ENCODE results near the gene LEKR1.
"Not testable (repeated sequence)": the region's sequence is repeated elsewhere in the genome, so short reads cannot be mapped to it uniquely, and the experiment has no call there.

Gene LEKR1

DNA sequence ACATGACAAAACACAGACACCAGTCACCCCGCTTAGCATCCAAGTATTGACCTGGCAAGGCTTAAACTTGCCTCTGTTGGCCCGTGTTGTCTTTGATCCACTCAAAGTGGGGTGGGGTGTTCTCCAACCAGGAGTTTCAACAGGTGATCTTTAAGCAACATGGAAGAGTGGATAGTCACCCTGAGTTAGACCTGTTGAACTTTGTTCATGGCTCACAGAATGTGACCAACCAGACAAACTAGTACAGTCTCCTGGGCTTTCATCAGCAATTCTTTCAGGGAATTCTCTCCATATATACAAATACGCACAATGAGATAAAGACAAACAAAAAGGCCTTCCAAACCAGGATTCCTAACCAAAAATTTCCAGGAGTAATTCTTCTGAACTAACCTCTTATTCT, 11.9 kb downstream of the LEKR1 start:
- DNase-seq: no peak

- DNase-seq: no peak
These were observed 14.9 kb downstream of the LEKR1 start for GRCh38 chr3:156840826-156841689.

DNA sequence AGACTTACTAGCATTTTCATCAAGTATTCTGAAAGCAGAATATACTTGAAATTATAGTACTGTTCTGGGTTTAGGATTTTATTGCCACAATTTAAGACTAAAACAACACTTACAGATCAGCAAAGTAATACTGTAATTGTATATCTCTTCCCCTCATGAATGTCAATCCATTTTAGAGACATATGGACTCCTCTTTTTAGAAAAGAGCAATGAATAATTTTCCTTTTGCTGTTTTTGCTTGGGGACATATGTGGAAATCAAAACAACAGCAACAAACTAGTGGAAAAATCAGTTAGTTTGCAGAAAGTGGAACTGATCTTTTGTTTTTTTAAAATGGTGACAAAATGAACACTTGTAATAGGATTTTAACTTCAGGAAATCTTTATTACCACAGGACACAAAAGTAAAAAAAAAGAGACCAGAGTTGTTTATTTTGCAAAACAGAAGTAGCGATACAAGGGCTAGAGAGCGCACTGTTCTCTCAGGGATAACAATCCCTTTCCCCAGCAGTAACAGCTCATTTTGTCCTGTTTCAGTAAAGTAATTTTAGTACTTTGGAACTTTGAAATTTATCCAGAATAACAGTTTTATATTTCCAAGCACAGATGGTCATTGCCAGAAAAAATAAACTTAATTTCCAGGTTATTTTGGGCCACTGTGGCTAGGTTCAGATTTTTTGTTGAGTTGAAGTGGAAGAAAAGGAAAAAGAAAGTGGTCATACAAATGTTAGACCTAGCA, 17.1 kb downstream of the LEKR1 start:
- no peak for DNase-seq

GRCh38 chr3:156847752-156848448, 21.7 kb downstream of the LEKR1 start:
- no peak for DNase-seq

DNA sequence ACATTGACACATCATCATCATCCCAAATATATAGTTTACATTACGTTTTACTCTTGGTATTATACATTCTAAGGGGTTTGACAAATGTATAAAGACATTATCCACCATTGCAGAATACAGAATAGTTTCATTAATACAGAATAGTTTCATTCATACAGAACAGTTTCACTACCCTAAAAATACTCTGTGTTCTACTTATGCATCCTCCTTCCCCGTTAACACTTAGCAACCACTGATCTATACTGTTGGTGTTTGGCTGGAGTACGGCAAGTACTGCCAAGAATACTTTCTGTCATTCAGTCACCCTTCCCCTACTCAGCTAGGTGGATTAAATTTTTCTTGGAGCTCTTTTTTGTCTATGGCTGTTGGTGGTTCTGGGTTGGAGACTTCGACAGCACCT, 33.4 kb downstream of the LEKR1 start:
- DNase-seq: no peak

GRCh38 chr3:156860873-156861272, 34.7 kb downstream of the LEKR1 start:
- DNase-seq: no peak

- no peak for DNase-seq
These were observed 36.2 kb downstream of the LEKR1 start for GRCh38 chr3:156862338-156862737.

GRCh38 chr3:156865732-156866131, 39.6 kb downstream of the LEKR1 start:
- no peak for DNase-seq

GRCh38 chr3:156867174-156867573, 41.0 kb downstream of the LEKR1 start:
- DNase-seq: no peak

DNA sequence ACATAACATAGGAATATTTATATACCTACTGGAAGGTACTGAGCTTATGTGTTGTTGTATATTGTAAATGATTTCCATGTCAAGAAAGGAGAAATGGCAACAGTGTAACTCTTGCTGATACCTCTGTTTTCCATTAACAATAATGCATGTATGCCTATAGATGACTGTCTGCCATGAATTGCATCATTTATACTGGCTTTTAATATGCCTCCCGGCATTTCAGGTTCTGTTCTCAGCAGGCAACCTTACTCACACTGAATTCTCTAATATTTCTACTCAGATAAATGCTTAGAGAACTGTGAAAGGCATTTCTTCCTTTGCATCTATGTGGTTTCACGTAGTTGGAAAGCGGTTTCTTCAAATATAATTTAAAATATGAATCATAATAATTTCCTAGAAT, 41.8 kb downstream of the LEKR1 start:
- DNase-seq: no peak

- no peak for DNase-seq
These were observed 47.8 kb downstream of the LEKR1 start for GRCh38 chr3:156873906-156874305.

DNA sequence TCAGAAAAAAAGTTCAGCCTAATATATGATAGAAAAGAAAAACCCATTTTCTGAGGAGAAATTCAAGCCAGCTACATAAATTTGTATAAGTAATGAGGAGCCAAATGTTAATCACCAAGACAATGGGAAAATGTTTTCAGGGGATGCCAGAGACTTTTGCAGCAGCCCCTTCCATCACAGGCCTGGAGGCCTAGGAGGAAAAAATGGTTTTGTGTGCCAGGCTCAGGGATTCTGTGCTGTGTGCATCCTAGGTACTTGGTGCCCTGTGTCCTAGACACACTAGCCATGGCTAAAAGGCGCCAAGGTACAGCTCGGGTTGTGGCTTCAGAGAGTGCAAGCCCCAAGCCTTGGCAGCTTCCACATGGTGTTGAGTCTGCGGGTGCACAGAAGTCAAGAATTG, 53.3 kb downstream of the LEKR1 start:
- not testable (repeated sequence) for DNase-seq

- DNase-seq: no peak
These were observed 59.6 kb downstream of the LEKR1 start for GRCh38 chr3:156885761-156886160.

GRCh38 chr3:156888176-156888575, 62.0 kb downstream of the LEKR1 start:
- no peak for DNase-seq

DNA sequence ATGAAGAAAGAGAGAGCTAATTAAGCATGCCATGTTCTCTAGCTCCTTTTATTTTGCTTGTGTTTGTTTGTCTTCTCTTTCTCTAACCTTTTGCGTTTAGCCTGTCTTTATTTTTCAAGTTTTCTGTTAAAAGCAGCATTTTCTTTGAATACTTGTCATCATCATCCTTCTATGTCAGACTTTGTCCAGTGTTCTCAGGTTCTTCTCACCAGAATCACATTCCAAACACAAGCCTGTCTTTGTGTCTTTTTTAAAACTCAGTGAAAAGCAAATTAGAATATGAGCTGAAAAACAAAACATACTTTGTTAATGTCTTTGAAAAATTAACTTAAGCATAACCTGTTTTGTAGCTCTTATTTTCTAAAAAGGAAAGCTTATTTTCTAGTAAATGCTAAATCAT, 62.4 kb downstream of the LEKR1 start:
- no peak for DNase-seq

GRCh38 chr3:156892701-156893100, 66.5 kb downstream of the LEKR1 start:
- no peak for DNase-seq

DNA sequence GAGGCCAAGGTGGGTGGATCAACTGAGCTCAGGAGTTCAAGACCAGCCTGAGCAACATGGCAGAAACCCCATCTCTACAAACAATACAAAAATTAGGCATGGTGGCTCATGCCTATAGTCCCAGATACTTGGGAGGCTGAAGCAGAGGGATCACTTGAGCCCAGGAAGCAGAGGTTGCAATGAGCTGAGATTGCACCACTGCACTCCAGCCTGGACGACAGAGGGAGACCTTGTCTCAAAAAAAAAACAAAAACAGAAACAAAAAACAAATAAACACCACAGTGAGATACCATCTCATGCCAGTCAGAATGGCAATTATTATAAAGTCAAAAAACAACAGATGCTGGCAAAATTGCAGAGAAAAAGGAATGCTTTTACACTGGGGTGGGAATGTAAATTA, 69.2 kb downstream of the LEKR1 start:
- DNase-seq: not testable (repeated sequence)

DNA sequence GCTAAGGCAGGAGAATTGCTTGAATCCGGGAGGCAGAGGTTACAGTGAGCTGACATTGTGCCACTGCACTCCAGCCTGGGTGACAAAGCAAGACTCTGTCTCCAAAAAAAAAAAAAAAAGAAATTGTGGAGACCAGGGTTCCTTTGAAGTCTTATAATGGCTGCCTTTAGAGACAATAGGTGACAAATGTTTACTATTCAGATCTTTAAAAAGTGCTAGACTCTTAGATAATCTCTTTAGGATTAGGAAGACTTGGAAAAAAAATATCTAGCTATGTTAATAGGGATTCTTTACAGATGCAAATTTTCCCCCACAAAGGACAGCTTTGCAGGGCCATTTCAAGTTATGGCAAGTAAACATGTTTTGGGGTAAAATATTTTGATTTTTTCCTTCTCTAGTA, 71.7 kb downstream of the LEKR1 start:
- DNase-seq: not testable (repeated sequence)

DNA sequence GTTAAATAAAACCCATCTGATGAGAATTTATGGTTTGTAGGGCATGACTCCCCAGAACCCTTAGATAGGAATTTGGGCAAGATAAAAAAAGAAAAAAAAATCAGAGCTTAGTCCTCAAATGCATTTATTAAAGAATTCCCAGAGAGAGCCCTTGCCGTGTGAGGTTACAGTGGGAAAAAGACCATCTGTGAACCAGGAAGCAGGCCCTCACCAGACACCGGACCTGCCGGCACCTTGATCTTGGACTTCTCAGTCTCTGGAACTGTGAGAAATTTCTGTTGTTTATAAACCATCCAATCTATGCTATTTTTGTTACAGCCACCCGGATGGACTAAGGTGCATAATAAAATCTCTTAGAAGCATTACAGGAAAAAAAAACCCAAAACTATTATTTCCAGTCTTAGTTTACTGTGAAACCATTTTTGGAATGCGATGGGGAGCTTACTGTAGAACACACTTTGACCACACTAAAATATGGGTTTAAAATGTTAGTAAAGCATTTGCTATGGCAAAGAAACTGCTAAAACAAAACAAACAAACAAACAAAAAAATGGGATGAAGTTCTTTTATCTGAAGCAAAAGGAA, 72.2 kb downstream of the LEKR1 start:
- DNase-seq: no peak

DNA sequence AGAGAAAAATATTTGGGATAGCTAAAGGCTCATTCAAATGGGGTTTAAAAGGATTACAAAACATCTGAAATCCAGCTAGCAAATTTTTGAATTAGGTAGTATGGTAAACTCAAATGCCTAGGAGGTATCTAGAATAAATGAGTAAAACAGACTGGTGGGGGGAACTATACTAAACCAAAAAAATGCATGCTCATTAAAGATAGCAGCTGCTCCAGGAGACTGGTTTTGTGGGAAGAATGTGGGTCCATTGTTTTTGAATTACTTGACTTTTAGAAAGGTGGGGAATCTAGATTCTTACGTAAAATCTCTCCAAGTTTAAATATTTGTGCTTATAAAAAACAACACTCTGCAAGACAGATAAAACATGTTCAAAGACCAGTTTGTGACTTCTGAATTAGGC, 73.8 kb downstream of the LEKR1 start:
- no peak for DNase-seq

DNA sequence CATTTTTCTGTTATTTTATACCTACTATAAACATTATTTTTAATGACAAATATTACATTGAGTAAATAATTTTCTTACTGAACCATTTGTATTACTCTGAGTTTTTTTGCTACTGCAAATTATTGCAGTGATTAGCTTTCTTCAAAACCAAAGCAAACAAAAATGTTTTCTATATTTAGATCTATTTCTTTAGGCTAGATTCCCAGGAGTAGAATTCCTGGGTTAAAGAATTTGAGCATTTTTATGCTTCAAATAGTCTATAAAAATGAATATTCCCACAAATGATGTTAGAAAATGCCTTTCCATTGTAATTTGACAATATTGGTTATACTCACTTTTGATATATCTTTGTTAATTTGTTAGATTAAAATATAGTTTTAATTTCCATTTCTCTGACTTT, 76.8 kb downstream of the LEKR1 start:
- DNase-seq: no peak

GRCh38 chr3:156906275-156906674, 80.1 kb downstream of the LEKR1 start:
- DNase-seq: no peak

GRCh38 chr3:156908398-156908797, 82.2 kb downstream of the LEKR1 start:
- DNase-seq: no peak

Data from stimulated activated CD4-positive, alpha-beta T cell treated with anti-CD3 and anti-CD28 coated beads, Interleukin-2, amount 100 ng/mL, for 48 hours (primary cell).